ENCODE data around the gene KRTAP10-12. TPM values are rescaled to one million over a fixed set of nuclear protein-coding genes. Genes with fewer than 3 reads are reported as not detected.

Gene KRTAP10-12
- total RNA-seq, 1 donor from 2014 or later, result not detected

DNA sequence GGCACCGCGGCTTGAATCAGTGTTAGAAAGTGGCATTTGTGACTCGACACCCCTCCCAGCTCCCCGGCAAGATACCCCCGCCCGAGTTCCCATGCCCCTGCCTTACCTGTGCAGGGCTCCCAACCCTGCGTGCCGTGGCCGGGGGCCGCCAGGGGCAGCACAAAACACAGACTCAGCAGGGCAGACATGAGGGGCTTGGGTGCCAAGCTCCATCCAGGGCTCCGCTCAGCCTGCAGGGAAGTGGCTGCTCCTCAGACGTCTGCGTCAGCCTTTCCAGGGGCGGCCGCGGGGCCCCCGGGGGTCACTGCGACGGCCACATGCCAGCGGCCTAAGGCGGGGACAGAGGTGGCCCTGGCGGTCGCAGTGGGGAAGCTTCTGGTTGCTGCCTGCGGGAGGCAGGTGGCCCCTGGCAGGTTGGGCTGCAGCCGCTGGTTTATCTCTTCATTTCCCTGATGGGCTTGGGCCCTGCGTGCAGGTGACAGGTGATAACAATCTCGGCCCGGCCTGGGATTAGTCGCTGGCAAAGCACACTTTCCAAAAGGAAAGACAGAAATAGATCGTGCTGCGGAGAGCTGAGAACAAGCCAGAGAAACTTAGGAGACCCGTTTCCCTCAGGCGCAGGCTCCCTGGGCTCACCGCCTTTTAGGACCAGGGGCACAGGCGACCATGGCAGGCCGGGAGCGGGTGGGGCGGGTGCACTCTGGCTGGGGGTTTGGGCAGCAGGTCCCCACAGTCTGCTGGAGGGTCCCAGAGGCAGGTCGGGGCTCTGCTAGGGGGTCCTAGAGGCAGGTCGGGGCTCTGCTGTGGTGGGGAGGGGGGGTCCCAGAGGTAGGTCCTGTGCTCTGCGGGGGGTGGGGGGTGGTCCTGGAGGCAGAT lies 14.6 kb downstream of the KRTAP10-12 start, which contains the start of gene TSPEAR:
Gene TSPEAR (minus strand): TSS at position 246 of the 876 bp plus-strand sequence. CDS start 58 bp downstream, at position 188.
- no peak for DNase-seq (ENCODE audit: low spot score)

DNA sequence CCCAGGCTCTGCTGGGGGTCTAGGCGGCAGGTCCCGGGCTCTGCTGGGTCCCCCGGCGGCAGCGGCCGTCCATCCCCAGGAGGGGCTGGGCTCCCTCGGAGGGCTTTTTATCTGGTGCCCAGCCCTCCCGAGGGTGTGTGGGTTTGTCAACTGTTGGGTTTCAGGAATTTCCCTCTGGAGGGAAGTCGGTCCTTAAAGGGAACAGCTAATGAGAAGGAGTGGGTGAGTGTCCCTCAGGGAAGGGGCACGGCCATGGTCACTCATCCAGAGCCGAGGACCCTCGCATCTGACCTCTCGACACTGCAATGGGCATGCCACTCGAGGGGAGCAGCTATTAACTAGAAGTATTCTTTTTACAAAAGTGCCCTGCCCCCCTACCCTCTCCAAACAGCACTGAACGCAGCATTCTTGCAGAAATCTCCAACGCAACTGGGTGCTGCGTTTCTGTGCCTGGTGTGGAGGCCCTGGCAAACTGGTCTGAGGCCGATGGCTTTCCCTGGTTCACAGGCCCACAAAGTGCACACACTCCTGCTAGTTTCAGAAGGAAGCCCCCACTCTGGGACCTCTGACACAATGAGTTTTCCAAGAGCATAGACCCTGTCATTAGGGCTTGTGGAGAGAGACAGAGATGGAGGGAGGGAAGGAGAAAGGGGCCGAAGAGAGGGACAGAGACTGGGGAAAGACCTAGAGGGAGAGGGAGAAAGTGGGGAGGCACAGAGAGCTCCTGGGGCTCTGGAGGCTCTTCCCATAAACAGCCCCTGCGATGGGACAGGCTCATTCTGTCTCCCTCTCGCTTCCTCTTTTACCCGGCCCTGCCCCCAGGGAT lies 15.4 kb downstream of the KRTAP10-12 start:
- DNase-seq (ENCODE audit: low spot score), result no peak

DNA sequence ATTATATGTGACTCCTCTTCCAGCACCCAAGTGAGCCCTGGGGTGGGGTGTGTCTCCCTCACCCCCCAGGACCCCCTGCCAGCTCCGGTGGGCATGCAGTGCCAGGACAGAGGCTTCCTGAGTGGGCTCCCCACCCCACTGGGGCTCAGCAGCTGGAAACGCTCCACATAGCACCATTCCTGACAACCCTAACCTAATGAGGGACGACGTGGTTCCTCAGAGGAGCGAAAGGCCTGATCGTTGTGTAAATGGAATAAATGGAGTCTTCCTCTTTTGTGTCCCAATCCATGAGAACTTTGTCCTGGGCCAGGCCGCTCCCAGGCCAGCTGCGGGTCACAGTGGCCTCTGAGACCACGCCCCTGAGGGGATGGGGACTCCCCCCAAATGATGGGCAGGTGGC lies 16.2 kb downstream of the KRTAP10-12 start:
- DNase-seq (ENCODE audit: low spot score), result no peak

DNA sequence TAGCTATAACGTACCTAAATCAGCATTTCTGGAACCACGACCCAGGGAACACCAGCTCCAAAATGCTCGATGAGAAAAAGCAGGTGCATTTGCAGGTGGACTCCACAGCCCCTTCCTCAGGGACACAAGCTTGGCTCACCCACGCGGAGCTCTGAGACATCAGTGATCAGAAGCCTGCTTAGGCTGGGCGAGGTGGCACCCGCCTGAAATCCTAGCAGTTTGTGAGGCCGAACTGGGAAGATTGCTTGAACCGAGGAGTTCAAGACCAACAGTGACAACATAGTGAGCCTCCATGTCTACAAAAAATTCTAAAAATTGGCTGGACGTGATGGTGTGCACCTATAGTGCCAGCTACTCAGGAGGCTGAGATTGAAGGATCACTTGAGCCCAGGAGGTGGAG lies 16.9 kb downstream of the KRTAP10-12 start:
- no peak for DNase-seq (ENCODE audit: low spot score)

DNA sequence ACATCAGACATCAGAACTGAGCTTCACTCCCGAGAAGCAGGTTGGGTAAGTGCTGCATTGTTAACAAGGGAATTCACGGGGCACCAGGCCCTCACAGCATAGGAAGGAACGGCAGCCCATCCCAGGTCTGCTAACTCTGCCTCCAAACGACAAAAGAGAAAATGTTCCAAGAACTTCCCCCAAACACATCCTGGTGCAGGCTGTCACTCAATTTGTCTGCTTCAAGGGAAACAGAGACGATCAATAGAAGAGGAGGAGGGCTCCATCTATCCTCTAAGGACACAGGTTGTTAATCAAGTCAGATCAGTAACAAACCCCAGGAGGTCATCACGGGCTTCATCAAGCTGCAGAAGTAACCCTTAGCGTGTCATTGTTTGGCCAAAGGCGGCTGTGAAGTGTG lies 17.9 kb downstream of the KRTAP10-12 start:
- no peak for DNase-seq (ENCODE audit: low spot score)

DNA sequence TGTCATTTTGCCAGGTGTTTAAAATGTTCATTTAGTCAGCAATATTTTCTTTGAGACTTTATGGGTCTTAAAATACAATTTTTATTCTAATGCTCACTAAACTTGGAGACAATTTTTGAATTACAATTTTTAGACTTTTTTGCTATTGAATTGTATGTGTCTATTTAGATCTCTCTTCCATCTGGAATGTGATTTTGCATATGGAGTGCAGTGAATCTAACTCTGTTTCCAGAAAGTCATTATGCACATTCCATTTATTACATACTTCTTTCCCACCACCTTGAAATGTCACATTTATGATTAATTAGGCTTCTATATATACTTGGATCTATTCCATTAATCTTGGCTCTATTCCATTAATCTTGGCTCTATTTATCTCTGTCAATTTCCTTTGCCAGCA lies 20.0 kb downstream of the KRTAP10-12 start:
- no peak for DNase-seq (ENCODE audit: low spot score)

DNA sequence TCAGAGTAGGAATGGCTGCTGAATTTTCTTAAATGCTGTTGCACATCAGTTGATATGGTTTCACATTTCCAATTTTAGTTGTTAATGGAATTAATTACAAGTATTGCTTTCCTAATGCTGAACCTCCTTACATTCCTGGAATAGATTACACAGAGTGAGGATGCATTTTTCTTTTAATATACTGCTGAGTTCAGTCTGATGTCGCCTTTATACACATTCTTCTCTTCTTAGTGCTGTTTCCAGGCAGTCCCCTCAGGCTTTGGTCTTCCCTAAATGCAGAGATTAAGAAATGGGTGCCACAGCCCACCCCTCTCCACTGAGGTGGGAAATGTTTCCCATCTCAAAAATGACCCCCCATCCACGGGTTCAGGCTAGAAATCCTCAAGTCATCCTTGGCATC lies 21.1 kb downstream of the KRTAP10-12 start:
- no peak for DNase-seq (ENCODE audit: low spot score)

DNA sequence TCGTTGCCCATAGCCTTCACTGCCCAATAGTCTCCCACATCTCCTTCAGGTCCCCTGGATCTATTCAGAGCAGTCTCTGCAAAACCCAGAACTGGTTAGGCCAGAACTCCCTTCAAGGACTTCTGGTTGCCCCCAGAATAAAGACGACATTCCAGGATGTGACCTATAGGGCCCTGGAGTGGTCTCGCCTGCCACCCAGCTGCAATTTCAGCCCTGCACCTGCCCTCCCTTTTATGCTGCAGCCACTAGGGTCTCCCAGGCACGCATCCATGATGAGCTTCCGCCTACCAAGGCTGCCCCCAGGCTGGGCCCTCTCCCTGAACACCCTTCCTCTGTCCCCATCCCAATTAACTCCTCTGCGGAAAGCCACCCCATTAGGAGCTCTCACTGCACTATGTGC lies 21.6 kb downstream of the KRTAP10-12 start:
- no peak for DNase-seq (ENCODE audit: low spot score)

DNA sequence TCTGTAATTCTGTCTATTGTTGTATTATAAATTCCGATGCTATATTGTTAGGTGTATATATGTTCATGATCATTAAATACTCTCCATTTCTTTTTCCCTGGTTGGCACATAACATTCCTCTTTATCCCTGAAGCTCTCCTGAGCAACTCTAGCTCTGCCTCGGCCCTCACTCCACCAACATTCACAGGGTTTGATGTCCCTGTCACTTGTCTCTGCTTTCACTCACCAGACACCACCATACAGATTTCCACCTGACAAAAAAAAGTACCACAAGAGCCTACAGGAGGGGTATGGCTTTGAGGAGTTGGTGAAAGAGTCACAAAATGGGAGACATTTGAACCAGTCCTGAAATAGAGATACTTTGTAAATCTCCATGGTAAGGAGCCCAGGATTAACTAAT lies 23.2 kb downstream of the KRTAP10-12 start:
- no peak for DNase-seq (ENCODE audit: low spot score)

DNA sequence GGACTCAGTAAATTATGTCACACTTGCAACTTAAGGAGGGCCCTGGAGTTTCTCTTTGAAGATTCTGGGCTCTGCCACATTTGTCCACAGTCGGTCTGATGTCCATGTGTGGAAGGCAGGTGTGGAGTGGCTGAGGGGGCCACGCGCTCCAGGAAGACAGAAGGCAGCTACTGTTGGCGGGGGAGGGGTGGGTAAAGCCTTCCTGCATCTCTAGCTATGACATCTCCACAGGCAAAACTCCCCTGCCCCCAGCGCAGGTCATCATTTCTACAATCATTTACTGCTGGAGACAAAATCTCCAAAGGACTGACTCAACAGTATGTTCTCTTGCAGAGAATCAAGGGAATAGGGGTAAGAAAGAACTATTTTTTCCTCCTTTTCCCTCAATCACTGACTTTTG lies 25.8 kb downstream of the KRTAP10-12 start:
- no peak for DNase-seq (ENCODE audit: low spot score)

DNA sequence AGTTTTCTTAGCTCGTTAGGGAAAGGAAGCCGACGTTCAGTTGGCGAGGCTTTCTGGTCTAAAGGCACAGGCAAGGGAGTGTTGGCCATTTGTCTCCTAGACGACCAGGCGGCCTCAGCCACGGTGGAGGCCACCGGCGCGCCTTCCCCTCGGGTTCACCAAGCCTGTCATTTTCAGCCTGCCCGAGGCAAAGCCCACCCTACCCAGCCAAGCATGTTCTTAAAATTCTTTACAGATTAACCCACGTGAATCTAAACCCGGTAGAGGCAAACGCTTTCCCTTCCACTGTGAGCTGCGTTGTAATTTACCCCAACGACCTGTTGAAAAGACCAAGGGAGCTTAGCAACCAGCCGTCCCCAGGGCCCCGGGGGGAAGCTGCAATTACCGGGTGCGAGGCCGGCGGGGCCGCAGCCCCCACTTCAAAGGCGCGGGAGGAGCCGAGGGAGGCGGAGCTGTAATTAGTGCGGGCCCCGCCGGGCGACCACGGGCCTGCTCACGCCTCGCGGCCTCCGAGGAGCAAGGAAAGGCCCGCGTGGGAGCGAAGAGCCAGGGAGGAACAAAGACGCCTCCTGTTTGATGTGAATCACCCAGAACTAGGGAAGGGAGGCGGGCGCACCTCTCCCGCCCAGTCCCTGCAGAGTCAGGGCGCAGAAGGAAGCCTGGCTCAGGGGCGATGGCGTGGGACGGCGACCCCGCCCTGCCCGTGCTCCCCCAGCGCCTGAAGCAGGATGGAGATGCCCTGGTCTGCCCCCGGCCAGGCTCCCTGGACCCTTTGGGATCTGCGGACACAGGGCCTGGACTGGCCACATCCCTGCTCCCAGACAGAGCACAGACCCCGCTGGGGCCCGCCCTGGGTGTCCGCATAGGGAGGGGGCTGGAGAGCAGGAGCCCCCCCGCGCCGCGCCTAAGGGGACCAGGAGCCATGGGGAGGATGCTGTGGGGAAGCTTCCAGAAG lies 26.5 kb downstream of the KRTAP10-12 start:
- DNase-seq (ENCODE audit: low spot score), result no peak

DNA sequence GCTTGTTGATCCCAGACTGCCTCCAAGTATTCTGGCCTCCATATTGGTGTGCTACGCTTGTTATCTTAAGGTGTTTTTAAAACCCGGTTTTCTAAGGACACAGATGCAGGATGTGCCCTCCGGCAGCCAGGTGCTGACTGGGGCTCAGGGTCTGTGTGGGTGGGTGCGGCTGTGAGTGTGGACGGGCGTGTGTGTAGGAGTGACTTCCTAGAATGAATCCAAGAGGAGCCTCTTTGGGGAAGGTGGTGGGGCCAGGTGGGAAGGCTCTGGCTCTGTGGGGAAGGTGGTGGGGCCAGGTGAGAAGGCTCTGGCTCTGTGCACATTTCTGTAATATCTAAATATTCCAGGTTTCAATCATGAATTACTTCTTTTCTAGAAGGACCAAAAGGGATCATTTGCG lies 27.2 kb downstream of the KRTAP10-12 start:
- DNase-seq (ENCODE audit: low spot score), result no peak

DNA sequence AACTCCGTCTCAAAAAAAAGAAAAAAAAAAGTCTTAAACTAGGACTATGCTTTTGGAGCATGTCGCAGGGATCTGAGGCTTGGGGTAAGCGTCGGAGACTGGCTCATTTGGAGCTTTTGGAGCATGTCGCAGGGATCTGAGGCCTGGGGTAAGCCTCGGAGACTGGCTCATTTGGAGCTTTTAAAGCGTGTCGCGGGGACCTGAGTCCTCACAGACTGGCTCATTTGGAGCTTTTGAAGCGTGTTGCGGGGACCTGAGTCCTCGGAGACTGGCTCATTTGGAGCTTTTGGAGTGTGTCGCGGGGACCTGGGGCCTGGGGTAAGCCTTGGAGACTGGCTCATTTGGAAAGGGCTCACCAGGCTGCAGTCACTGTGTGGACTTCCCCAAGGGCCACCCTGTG lies 28.0 kb downstream of the KRTAP10-12 start:
- DNase-seq (ENCODE audit: low spot score), result no peak

DNA sequence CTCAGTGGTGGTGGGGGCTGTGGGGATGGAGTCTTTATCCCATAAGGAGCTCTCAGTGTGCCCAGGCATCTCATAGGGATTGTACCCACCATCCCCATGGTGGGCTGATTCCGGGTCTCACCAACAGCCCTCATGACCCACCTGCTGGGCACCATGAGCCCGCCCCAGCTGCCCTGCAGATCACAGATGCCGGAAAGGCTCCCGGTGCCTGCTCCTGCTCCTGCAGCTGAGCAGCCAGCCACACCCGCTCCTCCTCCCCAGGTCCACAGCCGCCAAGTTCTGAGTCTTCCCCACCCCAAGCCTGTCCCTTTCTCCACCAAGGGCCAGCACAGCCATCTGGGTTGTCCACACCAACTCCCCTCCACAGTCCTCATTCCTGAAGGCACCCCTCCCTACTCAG lies 29.9 kb downstream of the KRTAP10-12 start:
- no peak for DNase-seq (ENCODE audit: low spot score)

DNA sequence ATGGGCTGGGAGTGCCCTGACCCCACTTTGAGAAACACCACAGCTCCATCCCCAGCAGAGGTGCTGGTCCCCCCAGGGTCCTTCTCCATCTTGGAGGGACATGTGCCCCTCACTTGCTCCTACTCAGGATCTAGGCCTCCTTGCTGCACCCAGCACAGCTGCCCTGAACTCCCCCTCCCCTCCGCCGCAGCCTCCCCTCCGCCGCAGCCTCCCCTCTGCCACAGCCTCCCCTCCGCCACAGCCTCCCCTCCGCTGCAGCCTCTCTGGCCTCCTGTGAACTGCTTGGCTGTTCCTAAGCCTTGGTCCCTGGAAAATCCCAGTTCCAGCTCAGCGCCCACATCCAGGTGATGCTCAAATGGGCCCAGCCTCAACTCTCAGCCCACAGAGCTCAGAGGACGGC lies 30.3 kb downstream of the KRTAP10-12 start:
- DNase-seq (ENCODE audit: low spot score), result no peak

DNA sequence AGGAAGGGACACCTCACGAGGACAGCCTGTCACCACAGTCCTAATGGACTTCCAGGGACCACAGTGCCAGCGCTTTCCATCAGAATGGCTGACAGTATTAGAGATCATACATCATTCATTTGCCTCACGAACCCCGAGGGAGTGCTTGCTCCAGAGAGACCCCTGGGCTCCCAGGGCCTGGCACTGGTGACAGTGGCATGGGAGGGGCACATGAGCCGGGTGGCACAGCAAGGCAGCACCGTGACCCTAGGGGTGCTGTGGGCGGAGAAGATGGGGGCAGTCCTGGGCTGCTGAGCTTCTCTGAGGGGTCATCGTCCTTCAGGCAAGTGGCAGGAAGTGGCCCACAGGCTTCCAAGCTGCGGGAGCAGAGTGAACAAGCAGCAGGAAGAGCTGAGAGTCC lies 30.8 kb downstream of the KRTAP10-12 start:
- no peak for DNase-seq (ENCODE audit: low spot score)

DNA sequence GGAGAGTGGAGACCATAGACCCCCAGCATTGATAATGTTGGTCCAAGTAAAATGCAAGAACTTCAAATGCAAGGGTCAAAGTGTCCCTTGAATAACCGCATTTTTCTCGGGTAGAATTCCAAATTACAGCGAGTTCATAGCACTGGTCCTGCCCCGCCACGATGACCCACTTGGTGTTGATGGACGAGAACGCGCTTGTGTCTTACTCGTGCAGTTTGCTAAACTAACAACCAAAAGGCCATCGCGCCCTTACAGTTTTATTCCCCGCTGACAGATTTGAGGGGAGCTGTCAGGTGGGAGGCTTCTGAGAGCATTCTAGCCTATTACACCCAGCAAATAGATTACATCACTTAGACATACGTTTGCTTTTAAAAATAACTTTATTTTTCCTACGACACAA lies 31.7 kb downstream of the KRTAP10-12 start:
- DNase-seq (ENCODE audit: low spot score), result no peak

DNA sequence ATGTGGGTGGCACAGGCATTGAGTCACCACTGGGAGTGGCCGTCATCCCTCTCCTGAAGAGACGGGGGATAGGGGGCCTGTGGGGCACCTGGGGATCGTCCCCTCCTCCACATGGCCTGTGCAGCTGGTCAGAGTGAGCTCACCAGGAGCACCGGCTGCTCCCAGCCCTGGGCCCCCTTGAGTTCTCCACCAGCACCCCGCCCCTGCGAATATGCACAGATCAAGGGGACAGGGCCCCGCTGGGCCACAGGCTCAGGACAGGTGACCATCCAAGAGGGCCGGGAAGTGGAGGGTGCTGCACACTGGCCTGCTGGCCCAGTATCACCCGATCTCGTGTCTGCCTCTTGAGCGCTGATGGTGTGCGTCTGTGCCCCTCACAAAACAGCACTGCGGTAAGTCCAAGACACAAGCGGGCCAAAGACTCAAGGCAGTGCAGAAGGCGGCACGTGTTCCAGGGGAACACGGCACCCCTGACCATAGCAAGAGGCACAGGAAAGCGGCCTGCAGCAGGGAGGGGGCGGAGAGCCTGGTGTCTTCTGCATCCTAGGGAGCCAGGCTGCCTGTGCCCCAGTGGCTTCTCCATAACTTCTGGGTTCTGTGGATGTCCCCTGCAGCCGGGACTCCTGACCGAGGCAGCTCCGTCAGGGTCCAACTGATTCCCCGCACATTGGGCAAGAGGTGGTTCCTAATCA lies 32.5 kb downstream of the KRTAP10-12 start:
- no peak for DNase-seq (ENCODE audit: low spot score)

DNA sequence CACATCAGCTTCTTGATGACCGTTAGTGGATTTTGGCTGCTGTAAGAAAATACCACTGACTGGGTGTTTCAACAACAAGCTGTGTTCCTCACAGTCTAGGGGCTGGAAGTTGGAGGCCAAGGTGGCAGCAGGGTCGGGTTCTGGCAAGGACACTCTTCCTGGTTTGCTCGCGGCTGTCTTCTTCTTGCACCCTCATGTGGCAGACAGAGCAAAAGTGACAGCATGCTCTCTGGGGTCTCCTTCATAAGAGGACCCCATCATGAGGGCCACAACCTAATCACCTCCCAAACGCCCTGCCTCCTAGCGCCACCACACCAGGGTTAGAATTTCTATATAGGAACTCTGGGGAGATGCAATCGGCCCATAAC lies 33.0 kb downstream of the KRTAP10-12 start:
- DNase-seq (ENCODE audit: low spot score), result no peak

DNA sequence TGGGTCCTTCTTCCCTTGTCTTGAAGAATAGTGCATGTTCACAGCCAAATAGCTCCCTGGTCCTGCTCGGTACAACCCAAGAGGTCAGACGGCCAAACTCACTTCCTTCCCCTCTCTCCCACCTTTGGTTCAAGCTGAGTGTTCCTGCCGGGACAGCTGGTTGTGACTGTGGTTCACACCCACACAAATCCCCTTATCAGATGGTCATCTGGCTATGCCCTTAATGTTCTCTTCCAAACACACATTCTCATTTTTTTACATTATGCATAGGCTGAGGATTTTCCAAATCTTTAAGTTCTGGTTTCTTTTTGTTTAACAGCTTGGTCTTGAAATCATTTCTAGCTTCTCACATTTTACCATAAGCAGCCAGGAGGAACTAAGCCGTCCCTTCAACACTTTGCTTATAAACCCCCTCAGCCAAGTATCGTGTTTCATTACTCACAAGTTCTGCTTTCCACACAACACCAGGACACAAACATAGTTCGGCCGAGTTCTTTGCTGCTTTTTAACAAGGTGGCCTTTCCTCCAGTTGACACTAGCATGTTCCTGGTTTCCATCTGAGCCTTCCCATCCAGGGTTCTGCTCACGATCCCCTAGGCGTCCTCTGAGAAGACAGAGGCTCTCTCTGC lies 34.1 kb downstream of the KRTAP10-12 start:
- no peak for DNase-seq (ENCODE audit: low spot score)

DNA sequence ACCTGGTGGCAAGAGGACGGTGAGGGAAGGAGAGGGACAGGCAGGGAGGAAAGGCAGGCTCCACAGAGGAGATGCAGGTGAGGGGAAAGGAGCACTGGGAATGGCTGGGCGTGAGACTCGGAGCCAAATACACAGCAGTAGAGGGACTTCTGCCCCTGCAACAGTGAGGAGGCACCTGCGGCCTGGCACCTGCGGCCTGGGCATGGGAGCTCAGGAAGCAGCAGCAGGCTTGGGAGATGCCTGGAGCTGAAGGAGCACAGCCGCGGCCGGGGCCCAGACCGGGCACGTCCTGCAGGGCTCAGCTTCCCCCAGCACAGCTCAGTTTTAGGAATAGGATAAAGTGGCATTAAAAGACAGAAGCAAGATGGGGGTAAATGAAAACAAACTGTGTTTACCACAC lies 35.3 kb downstream of the KRTAP10-12 start:
- no peak for DNase-seq (ENCODE audit: low spot score)

Measured in mucosa of gallbladder (tissue), 1 donor.